ENCODE results near the gene NBPF8.
"Not testable (repeated sequence)": the region's sequence is repeated elsewhere in the genome, so short reads cannot be mapped to it uniquely, and the experiment has no call there.

The NBPF8 gene, protein sequence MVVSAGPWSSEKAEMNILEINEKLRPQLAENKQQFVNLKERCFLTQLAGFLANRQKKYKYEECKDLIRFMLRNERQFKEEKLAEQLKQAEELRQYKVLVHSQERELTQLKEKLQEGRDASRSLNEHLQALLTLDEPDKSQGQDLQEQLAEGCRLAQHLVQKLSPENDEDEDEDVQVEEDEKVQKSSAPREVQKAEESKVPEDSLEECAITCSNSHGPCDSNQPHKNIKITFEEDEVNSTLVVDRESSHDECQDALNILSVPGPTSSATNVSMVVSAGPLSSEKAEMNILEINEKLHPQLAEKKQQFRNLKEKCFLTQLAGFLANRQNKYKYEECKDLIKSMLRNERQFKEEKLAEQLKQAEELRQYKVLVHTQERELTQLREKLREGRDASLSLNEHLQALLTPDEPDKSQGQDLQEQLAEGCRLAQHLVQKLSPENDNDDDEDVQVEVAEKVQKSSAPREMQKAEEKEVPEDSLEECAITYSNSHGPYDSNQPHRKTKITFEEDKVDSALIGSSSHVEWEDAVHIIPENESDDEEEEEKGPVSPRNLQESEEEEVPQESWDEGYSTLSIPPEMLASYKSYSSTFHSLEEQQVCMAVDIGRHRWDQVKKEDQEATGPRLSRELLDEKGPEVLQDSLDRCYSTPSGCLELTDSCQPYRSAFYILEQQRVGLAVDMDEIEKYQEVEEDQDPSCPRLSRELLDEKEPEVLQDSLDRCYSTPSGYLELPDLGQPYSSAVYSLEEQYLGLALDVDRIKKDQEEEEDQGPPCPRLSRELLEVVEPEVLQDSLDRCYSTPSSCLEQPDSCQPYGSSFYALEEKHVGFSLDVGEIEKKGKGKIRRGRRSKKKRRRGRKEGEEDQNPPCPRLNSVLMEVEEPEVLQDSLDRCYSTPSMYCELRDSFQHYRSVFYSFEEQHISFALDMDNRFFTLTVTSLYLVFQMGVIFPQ
- 18.2 to 104 (median 51.0) reads per million in 9 experiments for total RNA-seq

DNA sequence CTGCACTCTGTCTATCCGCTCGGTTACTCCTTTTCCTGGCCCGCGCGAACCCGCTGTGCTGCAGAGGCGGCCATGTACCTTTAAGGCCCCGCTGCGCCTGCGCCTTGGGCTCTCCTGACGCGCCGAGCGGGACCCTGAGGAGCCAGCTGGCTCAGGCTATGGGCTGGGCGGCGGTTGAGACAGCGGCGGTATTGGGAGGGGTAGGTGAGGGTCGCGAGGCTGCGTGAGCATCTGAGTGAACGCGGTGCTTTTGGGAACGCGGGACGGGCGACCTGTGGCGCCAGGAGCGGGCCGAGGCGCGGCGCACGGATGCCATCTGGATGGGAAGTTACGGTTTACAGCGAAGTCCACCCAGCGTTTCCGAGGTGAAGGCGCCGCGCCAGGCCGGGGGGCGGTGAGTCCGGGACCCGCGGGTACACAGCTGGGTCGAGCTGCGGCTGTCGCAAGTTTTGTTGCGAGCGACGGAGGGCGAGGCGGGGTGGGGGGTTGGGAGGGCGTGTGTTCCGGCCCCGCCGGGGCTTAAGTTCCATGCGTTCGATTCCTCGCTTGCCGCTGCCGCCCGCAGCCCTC is at the start of gene NBPF8:
Gene NBPF8 (plus strand): TSS at position 125 of the 570 bp plus-strand sequence. CDS start 21,488 bp downstream, outside the sequence.
- not testable (repeated sequence) for H3K4me1 Mint-ChIP-seq (ENCODE audit: low read depth in 2 of 2); H3K9me3 Mint-ChIP-seq; H3K27me3 Mint-ChIP-seq; H3K36me3 Mint-ChIP-seq (ENCODE audit: insufficient read depth)
- peak within 1 kb of the TSS; percentile 87 to 95 for H3K27ac Mint-ChIP-seq
- ATAC-seq (replicated peaks): peak; percentile 92
- H3K4me3 Mint-ChIP-seq: peak within 1 kb of the TSS; percentile 91
- DNase-seq: peak; percentile 52 to 55 (median 53)

DNA sequence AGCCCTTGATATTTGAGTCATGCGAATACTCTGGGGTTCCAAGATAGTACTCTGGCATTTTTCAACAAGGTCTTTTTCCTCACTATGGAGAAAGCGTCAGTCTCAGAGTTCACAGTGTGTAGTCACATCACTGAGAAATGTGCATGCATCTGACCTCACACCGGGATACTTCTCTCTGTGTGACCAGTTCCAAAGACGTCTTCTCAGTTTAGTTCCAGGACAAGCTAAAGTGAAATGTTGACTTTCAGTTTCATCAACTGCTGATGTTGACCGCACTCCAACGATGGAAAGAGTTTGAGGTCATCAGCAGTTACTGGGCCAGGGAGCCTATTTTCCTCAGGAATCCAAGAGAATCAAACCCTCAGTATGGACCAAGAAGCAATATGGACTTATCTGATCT is 47.1 kb upstream of the NBPF8 start:
- DNase-seq; H3K27ac Mint-ChIP-seq; ATAC-seq (replicated peaks); H3K4me1 Mint-ChIP-seq (ENCODE audit: low read depth in 2 of 2); H3K9me3 Mint-ChIP-seq; H3K36me3 Mint-ChIP-seq (ENCODE audit: insufficient read depth); H3K27me3 Mint-ChIP-seq; H3K4me3 Mint-ChIP-seq: not testable (repeated sequence)

DNA sequence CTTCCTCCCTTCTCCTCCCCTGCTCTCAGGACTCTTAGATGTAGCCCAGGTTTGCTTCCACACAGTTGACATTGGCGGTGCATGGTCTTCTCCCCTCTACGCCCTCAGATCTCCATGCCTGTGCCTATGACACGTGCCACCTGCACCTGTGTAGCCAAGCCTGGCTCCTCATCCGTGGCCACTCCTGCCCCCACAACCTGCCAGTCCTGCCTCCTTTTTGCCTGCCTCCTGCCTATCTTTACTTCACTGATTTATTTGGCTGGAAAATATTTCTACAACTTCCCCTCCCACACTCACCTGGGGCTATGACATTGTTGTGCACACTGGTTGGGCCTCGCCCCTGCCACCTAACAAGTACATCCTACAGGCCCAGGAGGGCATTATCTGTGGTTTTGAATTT is 28.2 kb upstream of the NBPF8 start:
- H3K4me3 Mint-ChIP-seq; H3K4me1 Mint-ChIP-seq (ENCODE audit: low read depth in 2 of 2); H3K36me3 Mint-ChIP-seq (ENCODE audit: insufficient read depth); ATAC-seq (replicated peaks); H3K9me3 Mint-ChIP-seq; H3K27me3 Mint-ChIP-seq; H3K27ac Mint-ChIP-seq; DNase-seq: not testable (repeated sequence)

DNA sequence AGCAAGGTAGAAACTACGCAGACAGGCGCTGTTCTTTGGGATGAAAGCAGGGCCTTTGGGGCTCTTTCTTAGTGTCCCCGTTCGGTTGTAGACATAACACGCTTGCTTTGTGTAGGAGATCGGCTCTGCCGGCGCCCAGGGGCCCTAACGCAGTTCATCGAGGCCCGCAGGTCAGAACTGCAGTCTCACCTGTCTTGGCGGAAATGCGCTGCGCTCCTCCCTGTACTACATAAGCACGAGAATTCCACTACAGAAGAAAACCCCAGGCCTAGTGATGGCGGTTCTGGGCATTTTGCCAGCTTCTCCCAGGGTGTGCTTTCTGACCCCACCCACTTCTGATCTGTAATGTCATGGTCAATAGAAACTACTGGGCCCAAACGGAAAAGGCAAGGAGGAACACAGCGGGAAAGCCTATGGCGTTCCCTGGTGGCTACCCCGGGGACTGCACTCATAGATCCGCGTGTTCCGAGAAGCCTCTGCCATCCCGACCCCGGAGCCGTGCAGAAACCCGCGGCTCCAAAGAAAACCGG is 26.2 kb upstream of the NBPF8 start:
- DNase-seq: peak; percentile 9 to 23 (median 11)
- peak overlapping the region in 1 of 2 donors; percentile 10 for H3K4me3 Mint-ChIP-seq
- H3K27ac Mint-ChIP-seq; H3K9me3 Mint-ChIP-seq; H3K27me3 Mint-ChIP-seq; H3K36me3 Mint-ChIP-seq (ENCODE audit: insufficient read depth); H3K4me1 Mint-ChIP-seq (ENCODE audit: low read depth in 2 of 2): not testable (repeated sequence)
- peak; percentile 47 for ATAC-seq (replicated peaks)

DNA sequence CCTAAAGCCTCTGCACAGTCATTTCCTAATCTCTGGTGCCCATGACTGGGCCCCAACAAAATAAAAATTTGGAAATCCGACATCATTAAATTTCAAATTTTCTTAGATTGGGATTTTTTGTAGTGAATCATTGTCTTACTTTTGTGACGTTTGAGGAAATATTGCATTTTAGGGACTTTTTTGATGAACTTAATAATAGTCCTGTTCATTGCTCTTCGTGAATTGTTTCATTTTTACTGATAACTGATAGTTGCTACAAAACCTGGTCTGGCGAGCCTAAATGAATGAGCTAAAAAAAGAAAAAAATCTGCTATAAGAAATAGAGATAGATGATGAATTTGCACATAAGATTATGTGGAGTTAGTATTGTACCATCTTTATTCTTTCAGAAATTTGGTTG is 23.5 kb upstream of the NBPF8 start:
- H3K4me1 Mint-ChIP-seq (ENCODE audit: low read depth in 2 of 2); H3K9me3 Mint-ChIP-seq; H3K36me3 Mint-ChIP-seq (ENCODE audit: insufficient read depth); DNase-seq; H3K27me3 Mint-ChIP-seq; H3K27ac Mint-ChIP-seq; ATAC-seq (replicated peaks); H3K4me3 Mint-ChIP-seq: not testable (repeated sequence)

DNA sequence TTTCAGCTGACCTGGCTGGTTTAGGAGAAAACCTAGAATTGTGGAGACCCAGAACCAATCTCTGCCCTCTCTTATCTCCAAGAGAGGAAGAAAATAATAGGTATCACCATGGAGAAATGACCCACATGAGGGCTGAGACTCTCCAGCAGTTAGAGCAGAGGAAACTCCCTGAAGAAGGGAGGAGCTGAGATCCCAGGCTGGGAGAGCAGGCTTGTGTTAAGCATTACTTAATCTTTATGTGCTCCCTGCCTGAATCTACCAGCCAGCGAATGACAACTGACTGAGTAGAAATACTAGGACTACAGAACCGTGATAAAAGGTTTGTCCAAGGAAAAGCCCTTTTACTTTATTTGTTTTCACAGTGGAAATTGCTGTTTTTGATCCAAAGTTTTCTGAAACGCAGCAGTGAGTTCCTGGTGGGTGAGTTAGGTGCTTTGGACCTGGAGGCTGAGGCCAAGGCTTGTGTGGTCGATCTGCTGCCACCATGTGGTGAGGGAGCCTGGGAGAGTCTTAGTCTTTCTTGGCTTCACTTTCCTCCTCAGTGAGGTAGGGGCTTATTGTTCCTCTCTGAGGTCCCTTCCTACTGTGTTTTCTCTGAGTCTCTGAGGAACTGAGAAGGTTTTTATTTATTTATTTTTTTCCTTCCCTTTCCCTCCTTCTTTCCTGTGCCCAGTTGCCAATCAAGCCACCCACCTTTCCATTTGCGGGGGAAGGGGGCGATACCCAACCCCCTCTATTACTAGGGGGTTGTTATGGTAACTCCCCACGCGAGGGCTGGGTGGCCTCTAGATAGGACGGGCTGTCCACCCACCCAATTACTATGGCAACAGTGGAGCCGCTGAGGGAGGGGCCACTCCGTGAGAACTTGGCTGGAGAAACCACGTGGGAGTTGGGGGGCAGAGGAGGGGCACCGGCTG is 21.3 kb upstream of the NBPF8 start:
- not testable (repeated sequence) for ATAC-seq (replicated peaks); H3K27me3 Mint-ChIP-seq; H3K9me3 Mint-ChIP-seq; H3K36me3 Mint-ChIP-seq (ENCODE audit: insufficient read depth); H3K4me3 Mint-ChIP-seq; H3K27ac Mint-ChIP-seq; DNase-seq; H3K4me1 Mint-ChIP-seq (ENCODE audit: low read depth in 2 of 2)

DNA sequence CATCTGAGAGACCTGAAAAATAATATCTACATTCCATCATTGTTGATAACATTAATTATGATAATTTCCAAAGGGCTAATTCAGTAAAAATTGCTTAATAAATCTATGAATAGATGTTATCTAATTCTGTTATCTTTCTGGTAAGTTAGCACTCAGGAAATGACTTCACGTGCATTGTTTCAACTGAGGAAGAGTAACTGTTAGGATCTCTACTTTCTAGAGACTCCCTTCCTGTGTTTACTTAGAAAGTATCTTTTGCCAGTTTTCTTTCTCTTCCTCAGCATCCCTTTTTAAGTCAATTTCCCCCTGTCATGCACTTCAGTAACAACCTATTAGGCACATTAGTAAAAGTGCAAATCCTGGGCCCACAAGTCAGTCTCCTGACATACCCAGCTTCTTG is 9.5 kb upstream of the NBPF8 start:
- not testable (repeated sequence) for H3K27ac Mint-ChIP-seq; H3K36me3 Mint-ChIP-seq (ENCODE audit: insufficient read depth); H3K9me3 Mint-ChIP-seq; H3K4me3 Mint-ChIP-seq; H3K4me1 Mint-ChIP-seq (ENCODE audit: low read depth in 2 of 2); DNase-seq; H3K27me3 Mint-ChIP-seq; ATAC-seq (replicated peaks)

DNA sequence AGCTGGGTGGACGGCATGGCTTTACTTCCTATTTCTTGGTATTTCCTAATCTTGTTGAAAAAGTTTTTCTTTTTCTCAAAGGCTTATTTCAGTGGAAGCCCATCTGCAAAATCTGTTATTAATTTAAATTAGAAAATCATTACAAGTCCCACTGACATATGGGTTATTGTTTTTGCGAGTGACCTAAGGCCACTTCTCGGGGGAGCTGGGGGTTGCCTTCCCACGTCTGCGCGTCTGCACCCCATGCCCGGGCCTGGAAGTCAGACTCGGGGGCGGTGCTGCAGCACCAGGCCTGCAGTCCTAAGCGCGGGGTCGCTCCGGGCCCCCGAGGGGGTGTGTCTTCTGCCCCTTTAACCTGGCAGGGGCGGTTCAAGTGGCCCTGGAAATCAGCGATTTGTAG is 384 bp upstream of the NBPF8 start:
- not testable (repeated sequence) for H3K9me3 Mint-ChIP-seq; DNase-seq; ATAC-seq (replicated peaks); H3K27me3 Mint-ChIP-seq; H3K4me1 Mint-ChIP-seq (ENCODE audit: low read depth in 2 of 2); H3K36me3 Mint-ChIP-seq (ENCODE audit: insufficient read depth)
- H3K4me3 Mint-ChIP-seq: peak overlapping the region in 1 of 2 donors; percentile 91
- peak overlapping the region in 1 of 2 donors; percentile 87 for H3K27ac Mint-ChIP-seq

DNA sequence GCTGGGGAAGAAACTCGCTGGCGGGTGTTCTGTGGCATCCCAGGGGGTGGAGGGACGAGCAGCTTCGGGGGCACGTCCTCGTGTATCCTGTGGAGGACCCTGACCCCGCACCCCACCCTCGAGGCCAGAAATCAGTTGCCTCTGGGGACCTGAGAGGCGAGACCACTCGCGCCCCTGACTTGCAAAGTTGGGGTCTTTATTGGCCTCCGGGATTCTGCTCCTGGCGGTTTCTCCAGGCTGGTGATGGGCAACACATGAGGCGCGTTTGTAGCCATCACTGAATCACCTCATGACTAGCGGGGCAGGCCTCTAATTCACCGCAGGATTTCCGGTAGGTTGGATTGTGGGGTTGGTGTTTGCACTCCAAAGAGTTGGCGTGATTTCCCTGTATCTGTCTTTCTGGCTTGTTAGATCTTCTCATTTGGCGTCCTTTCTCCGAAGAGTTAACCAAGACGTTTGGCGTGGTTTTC is 692 bp downstream of the NBPF8 start:
- H3K4me1 Mint-ChIP-seq (ENCODE audit: low read depth in 2 of 2); H3K9me3 Mint-ChIP-seq: not testable (repeated sequence)

DNA sequence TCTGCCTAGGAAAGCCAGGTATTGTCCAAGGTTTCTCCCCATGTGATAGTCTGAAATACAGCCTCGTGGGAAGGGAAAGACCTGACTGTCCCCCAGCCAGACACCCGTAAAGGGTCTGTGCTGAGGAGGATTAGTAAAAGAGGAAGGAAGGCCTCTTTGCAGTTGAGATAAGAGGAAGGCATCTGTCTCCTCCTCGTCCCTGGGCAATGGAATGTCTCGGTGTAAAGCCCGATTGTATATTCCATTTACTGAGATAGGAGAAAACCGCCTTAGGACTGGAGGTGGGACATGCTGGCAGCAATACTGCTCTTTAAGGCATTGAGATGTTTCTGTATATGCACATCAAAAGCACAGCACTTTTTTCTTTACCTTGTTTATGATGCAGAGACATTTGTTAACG is 10.2 kb downstream of the NBPF8 start:
- not testable (repeated sequence) for ATAC-seq (replicated peaks); H3K27ac Mint-ChIP-seq; H3K4me1 Mint-ChIP-seq (ENCODE audit: low read depth in 2 of 2); H3K27me3 Mint-ChIP-seq; H3K36me3 Mint-ChIP-seq (ENCODE audit: insufficient read depth); H3K9me3 Mint-ChIP-seq; H3K4me3 Mint-ChIP-seq; DNase-seq

More for the DNA sequence above, 692 bp downstream of the NBPF8 start:
- ATAC-seq (replicated peaks) (peak; percentile 56), DNase-seq (peak; percentile 7 to 19 (median 15))
- H3K36me3 Mint-ChIP-seq (ENCODE audit: insufficient read depth); H3K27me3 Mint-ChIP-seq: not testable (repeated sequence)
- peak overlapping the region; percentile 87 to 95 for H3K27ac Mint-ChIP-seq
- H3K4me3 Mint-ChIP-seq: peak overlapping the region; percentile 91

DNA sequence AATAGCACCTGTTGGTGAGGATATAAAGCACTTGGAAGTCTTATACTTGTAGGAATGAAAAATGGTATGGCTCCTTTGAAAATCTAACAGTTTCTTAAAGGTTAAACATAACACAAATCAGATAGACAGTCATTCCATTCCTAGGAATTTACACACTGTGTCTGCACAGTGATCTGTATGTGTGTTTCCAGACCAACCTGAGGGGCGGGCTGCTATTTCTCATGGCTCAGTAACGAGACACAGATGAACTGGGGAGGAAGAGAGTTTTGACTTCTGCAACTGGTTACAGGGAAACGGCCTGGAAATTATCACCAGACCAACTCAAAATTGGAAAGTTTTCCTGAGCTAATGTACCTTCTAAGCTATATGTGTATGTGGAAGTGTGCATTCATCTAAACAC is 16.8 kb downstream of the NBPF8 start:
- ATAC-seq (replicated peaks); H3K4me3 Mint-ChIP-seq; DNase-seq; H3K4me1 Mint-ChIP-seq (ENCODE audit: low read depth in 2 of 2); H3K36me3 Mint-ChIP-seq (ENCODE audit: insufficient read depth); H3K27me3 Mint-ChIP-seq; H3K9me3 Mint-ChIP-seq; H3K27ac Mint-ChIP-seq: not testable (repeated sequence)

DNA sequence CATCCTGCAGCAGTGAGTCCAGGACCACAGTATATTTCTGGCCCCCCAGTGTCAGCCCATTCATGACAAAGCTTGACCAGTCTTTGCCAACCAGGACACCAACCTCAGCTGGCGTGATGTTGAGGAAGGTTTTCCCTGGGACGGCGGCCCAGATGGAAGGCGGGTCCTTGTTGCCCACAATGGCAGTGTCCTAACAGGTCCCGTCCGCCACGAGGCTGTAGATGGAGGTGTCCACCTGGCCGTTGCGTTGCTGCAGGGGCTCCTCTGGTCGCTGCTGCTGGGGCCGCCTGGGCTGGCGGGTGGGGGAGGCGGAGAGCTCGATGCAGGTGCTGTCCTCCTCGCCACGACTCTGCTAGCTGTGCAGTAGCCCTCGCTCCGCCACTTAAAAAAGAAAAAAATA is 19.0 kb downstream of the NBPF8 start:
- ATAC-seq (replicated peaks); H3K4me1 Mint-ChIP-seq (ENCODE audit: low read depth in 2 of 2); H3K9me3 Mint-ChIP-seq; H3K4me3 Mint-ChIP-seq; H3K27ac Mint-ChIP-seq; H3K27me3 Mint-ChIP-seq; DNase-seq; H3K36me3 Mint-ChIP-seq (ENCODE audit: insufficient read depth): not testable (repeated sequence)

All from effector memory CD8-positive, alpha-beta T cell (primary cell).